A549 (cell line): ENCODE results near the gene PDE3B.

Source experiments
- JUNB ChIP-seq: fragments of >200 bp; sonication (Bioruptor Twin); formaldehyde crosslinking; IDR thresholded peaks from 2 replicates; pipeline ENCODE4 v1.6.1; 2016
- KDM5A ChIP-seq: fragments of 200-600 bp; sonication (generic); IDR thresholded peaks from 2 replicates; pipeline ENCODE4 v1.6.1; 2016; ENCODE audit warnings: antibody characterized with exemption, mild to moderate bottlenecking
- PHF8 ChIP-seq: fragments of 200-600 bp; sonication (generic); IDR thresholded peaks from 2 replicates; pipeline ENCODE4 v1.6.1; 2016; ENCODE audit warnings: low read depth, mild to moderate bottlenecking, antibody characterized with exemption, moderate library complexity, borderline replicate concordance
- TF ChIP-seq, protein P1 (sequence below): fragments of >200 bp; sonication (Bioruptor Twin); formaldehyde crosslinking; IDR thresholded peaks from 3 replicates; pipeline ENCODE4 v1.5.1; 2016

DNA sequence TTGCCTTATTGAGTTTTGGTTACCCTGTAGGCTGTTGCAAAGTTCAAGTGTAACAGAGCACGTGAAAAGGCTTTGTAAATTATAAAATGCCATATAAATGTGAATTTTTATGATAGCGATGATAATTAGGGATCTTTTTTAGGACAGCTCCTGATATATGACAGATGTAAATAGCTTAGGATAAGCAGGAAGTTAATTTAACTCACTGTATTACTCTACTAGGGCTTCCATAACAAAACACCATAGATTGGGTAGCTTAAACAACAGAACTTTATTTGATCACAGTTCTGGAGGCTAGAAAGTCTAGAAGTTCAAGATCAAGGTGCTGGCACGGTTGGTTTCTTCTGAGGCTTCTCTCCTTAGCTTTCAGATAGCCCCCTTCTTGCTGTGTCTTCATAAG, 17.0 kb upstream of the PDE3B start:
- TF ChIP-seq JUNB (no peak), PHF8 (no peak), KDM5A (no peak)
- TF ChIP-seq, protein P1, sequence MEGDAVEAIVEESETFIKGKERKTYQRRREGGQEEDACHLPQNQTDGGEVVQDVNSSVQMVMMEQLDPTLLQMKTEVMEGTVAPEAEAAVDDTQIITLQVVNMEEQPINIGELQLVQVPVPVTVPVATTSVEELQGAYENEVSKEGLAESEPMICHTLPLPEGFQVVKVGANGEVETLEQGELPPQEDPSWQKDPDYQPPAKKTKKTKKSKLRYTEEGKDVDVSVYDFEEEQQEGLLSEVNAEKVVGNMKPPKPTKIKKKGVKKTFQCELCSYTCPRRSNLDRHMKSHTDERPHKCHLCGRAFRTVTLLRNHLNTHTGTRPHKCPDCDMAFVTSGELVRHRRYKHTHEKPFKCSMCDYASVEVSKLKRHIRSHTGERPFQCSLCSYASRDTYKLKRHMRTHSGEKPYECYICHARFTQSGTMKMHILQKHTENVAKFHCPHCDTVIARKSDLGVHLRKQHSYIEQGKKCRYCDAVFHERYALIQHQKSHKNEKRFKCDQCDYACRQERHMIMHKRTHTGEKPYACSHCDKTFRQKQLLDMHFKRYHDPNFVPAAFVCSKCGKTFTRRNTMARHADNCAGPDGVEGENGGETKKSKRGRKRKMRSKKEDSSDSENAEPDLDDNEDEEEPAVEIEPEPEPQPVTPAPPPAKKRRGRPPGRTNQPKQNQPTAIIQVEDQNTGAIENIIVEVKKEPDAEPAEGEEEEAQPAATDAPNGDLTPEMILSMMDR = no peak
